ENCODE measurements around the gene HMOX2.
A peak's percentile ranks its signal among the peaks of the same experiment; 100 is the strongest.

HMOX2 gene, protein sequence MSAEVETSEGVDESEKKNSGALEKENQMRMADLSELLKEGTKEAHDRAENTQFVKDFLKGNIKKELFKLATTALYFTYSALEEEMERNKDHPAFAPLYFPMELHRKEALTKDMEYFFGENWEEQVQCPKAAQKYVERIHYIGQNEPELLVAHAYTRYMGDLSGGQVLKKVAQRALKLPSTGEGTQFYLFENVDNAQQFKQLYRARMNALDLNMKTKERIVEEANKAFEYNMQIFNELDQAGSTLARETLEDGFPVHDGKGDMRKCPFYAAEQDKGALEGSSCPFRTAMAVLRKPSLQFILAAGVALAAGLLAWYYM

DNA sequence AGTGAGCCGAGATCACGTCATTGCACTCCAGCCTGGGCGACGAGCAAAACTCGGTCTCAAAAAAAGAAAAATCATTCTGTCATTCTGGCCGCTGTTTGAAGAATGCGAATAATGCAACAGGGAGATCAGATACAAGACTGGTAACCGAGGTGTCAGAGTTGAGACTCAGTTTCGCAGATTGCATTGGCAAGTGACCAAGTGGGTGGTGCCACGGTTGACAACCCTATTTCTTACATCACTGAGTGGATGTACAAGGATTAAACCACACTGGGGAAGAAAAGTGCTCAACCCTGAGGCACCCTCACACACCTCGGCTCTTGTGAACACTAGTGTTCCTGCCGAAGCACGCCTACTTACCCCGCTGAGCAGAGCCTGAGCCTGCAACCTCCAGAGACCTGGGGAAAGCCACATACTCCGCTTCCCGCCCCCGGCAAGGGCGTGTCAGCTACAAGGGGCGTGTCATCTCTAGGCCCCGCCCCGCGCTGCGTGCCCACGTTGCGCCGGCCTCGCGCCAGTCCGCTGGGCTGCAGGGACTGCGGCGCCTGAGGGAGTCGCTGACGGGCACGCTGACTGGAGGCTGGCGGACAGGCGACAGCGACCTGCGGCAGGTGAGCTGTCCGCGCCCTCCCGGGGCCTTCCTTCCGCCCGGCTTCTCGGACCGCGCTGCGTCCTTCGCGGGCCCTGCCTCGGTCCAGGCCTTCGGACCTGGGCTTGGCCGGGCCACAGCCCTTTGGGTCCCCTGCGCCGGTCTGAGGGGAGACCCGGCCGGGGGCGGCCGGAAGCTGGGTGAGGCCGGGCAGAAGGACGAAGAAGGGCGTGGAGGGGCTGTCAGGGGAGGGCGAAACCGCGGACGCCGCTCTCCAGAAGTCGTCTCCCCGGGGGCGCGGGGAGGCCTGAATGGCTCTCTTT lies at the start of gene HMOX2:
Gene HMOX2 (plus strand): TSS at position 519 of the 909 bp plus-strand sequence. CDS start 29,127 bp downstream, outside the sequence.
- DNase-seq (ENCODE audit: low read depth in 3 of 3): peak; percentile 88 to 94 (median 91)

DNA sequence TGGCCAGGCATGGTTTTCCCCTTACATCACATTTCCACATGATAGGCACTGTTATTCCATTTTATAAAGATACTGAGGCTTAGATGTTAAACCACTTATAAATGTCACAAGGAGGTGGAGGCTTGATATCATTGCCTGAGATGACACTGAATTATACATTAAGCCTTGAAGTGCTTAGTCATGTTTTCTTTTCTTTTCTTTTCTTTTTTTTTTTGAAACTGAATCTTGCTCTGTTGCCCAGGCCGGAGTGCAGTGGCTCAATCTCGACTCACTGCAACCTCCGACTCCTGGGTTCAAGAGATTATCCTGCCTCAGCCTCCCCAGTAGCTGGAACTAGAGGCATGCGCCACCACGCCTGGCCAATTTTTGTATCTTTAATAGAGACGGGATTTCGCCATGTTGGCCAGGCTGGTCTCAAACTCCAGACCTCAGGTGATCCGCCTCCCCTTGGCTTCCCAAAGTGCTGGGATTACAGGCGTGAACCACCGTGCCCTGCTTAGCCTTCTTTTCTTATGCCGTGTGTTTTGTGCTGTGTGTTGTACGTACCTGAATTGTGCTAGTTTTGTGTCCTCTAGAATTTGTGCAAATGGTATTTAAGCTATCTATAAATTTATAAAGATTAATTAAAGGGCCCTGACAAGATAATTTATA lies 49.4 kb upstream of the HMOX2 start:
- DNase-seq (ENCODE audit: low read depth in 3 of 3): no peak

DNA sequence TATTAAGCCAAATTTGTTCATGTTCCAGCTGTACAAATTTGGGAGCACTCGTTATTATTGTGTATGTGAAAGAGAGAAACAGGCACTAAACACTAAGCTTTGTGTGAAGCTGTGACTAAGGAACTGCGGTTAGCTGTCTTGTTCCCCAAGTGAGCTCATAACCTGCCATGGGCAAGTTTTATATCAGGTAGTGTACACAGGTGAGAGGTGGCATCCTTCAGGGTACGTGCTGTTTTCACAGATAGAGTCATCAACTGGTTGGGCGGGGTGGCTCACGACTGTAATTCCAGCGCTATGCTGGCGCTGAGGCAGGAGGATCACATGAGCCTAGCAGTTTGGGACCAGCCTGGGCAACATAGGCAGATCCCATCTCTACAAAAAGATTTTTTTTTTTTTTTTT lies 47.7 kb upstream of the HMOX2 start:
- no peak for DNase-seq (ENCODE audit: low read depth in 3 of 3)

DNA sequence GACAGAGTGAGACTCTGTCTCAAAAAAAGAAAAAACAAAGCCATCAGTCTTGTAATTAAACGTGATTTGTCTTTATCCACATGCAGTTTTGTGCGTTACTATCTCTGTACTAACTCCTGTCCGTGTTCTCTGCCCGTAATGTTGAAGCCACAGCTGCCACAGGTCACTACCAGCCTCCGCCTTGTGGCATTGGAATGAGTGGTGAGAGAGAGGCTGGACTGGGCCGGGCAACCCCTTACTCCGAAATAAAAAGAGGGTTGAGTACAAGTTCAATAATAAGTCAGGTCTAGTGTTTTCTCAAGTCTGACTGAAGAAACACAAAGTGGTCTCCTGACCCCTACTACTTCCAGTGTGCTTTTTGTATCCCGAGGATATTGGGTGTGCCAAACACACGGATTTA lies 45.2 kb upstream of the HMOX2 start:
- DNase-seq (ENCODE audit: low read depth in 3 of 3): no peak

DNA sequence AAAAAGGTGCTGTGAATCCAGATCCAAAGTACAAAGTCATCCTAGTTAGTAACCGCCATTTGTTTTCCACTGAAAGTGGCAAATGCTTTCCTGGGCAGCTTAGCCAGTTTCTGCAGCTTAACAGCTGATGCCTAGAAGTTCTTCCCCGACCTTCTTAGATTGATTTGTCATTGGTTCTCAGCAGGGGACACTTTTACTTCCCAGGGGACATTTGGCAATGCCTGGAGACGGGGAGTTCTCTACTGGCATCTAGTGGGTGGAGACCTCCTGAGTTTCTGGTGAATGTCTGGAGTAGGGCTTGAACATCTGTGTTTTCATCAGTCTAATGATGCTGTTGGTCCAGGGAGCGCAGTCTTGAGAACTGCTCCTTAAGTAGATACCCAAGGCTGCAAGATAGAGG lies 43.0 kb upstream of the HMOX2 start:
- DNase-seq (ENCODE audit: low read depth in 3 of 3): no peak

DNA sequence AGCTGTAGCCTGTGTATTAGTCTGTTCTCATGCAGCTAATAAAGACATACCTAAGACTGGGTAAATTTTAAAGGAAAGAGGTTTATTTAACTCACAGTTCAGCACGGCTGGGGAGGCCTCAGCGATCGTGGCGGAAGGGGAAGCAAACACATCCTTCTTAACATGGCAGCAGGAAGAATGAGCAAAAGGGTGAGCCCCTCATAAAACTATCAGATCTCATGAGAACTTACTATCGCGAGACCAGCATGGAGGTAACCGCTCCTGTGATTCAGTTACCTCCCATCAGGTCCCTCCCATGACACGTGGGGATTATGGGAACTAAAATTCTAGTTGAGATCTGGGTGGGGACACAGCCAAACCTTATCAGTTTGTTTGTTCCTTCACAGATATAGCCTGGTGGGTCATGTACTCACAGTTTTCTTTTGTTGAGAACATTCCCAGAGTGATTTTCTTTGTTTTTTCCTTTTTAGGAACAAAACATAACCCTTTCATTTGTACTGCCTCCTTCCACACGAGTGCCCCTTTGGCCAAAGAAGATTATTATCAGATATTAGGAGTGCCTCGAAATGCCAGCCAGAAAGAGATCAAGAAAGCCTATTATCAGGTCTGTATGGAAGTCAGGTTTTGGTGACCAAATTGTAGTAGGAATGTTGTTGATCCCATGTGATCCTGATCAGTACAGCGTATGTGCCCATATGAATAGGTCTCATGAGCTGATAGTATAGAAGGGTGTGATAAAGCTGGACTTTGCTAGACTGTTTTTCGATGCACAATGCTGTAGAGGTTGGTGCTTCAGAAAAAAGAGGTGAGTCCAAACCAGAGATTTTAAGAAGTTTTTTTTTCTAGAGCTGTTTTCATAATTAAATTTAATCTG lies 42.0 kb upstream of the HMOX2 start:
- no peak for DNase-seq (ENCODE audit: low read depth in 3 of 3)

DNA sequence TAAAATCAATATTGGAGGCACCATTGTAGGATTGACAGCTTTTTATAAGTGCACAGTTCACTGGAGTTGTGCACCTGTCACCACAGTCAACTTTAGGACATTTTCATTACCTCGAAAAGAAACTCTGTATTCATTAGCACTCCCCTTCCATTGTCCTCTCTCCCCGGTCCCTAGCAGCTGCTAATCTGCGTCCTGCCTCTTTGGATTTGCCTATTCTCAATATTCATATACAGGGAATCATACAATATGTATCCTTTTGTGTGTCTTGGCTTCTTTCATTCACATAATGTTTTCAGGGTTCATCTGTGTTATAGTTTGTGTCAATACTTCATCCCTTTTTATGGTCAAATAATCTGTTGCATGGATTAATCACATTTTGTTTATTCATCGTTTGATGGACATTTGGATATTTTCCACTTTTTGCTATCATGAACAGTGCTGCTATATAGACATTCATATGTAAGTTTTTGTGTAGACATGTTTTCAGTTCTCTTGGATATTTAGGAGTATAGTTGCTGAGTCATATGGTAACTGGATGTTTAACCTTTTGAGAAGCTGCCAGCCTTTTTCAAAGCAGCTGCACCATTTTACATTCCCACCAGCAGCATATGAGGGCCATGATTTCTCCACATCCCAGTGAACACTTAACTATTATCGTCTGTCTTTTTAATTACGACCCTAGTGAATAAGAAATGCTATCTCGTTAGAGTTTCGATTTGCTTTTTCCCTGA lies 40.7 kb upstream of the HMOX2 start:
- no peak for DNase-seq (ENCODE audit: low read depth in 3 of 3)

DNA sequence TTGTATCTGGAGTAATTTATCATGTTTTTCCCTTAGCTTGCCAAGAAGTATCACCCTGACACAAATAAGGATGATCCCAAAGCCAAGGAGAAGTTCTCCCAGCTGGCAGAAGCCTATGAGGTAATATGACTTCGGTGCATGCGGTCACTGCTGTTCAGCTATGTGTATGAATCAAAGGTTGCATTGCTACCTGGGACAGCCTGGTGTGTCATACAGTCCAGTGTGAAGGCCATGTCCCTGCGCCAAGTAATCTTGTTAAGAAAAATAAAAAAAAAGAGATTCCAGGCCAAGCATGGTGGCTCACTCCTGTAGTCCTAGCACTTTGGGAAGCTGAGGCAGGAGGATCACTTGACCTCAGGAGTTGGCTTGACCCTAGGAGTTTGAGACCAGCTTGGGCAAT lies 38.8 kb upstream of the HMOX2 start:
- no peak for DNase-seq (ENCODE audit: low read depth in 3 of 3)

DNA sequence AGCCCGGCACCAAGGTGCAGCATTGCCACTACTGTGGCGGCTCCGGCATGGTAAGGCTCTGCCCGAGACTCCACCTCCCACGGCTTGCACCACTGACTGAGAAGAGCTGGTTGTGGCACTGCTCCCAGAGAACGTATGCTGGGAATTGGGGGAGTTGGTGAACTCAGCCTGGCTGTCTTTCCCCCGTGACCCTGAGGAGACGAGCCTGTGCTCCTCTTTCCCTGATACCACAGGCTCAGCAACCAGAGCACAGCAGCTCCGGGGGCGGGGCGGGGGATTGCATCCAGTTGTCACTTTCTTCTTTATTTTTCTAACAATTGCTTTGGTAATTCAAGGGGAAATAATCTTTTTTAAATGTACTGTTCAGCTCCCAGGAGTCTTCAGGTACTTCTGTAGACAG lies 33.8 kb upstream of the HMOX2 start:
- DNase-seq (ENCODE audit: low read depth in 3 of 3): no peak

DNA sequence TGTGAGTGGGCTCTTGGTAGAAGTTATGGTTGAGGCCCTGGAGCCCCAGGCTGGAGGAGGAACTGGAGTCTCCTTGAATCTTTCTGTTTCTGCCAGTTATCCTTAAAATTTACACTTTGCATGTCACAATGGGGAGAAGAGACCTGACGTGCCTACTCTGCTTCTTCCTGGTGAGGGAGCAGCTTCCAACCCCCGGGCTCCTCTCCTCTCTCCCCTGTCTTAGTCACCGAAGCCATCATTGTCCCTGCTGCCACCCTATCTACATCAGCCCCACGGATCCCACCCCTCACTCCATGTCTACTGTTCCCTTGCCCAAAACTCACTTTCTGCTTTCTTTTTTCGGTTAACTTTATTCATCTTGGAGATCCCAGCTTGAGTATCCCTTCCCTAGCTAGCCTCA lies 32.9 kb upstream of the HMOX2 start:
- no peak for DNase-seq (ENCODE audit: low read depth in 3 of 3)

DNA sequence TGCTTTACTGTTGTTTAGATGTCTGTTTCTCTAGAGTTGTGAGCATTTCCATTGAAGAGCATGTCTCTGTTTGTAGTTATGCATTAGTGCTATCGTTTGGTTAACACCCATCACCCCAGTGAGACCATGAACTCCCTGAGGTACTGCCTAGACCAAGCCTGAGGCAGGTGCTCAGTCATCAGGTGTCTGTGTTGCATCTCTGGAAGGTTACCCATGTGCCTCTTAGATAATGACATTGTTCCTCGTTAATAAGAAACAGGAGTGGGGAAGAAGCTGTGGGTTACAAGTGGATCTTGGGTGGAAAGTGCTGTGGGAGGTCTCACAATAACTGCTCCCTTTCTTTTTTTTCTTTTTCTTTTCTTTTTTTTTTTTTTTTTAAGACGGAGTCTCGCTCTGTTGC lies 32.2 kb upstream of the HMOX2 start:
- no peak for DNase-seq (ENCODE audit: low read depth in 3 of 3)

DNA sequence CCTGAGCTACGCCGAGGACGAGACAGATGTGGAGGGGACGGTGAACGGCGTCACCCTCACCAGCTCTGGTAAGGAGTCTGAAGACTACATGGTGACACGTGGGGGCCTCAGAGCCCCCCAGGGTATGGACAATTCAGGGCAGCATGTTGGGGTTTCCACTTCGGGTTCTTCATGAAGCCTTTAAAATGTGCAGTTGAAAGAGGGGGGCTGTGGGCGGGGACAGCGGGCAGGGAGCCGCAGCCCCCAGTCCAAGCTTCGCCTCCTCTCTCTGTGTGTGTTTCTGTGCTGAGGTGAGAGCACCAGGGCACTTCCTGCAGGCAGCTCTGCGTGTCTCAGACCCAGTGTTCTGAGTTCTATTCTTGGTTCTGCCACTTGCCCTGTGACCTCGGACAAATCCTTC lies 25.8 kb upstream of the HMOX2 start:
- no peak for DNase-seq (ENCODE audit: low read depth in 3 of 3)

DNA sequence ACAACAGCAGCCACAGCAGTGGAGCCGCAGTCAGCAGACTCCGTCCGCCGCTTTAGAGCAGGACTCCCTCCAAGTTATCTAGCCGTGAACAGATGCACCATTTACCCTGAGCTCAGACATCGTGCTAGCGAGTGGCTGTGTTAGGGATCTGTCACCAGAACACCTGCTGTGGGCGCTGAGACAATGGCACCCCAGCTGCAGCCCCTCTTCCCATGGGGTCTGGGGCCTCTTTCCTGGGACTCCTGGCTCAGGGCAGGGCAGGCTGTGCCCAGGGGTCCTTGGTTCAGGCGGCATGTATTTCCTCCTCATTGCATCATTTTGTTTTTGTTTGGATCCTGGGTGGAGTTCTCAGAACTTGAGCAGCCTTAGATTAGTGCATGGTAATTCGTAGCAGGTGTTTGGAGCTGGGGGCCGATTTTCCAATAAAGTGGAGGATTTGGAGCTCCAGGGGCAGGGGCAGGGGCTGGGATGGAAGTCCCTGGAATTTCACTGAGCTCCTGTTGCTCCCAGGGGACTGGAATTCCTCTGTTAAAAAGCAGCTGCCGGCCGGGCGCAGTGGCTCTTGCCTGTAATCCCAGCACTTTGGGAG lies 25.2 kb upstream of the HMOX2 start:
- DNase-seq (ENCODE audit: low read depth in 3 of 3): no peak

DNA sequence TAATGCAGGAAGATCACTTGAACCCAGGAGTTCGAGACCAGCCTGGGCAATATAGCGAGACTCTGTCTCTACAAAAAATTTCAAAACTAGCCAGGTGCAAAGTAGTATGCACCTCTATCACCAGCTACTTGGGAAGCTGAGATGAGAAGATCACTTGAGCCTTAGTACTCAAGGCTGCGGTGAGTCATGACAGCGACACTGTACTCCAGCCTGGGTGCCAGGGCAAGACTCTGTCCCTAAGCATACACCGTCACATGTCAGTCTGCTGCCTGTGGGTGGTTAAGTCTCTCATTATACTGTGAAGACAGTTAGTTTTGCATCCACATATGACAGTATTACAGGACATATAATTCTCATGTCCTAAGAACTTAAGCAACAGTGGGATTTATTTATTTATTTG lies 23.5 kb upstream of the HMOX2 start:
- no peak for DNase-seq (ENCODE audit: low read depth in 3 of 3)

DNA sequence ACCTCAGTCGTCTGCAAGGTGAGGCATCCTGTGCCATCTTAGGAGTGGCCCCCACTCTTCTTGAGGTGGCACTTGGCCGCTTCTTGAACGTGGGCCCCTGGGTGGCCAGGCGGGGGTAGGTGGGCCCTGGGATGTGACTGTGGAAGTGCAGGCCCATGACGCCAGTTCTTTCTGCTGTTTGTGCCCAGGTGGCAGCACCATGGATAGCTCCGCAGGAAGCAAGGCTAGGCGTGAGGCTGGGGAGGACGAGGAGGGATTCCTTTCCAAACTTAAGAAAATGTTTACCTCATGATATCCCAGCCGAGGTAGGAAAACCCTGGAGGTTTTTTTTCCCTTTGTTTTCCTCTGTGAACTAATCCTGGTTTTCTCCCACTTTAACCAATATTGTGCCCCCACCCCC lies 21.6 kb upstream of the HMOX2 start:
- no peak for DNase-seq (ENCODE audit: low read depth in 3 of 3)

DNA sequence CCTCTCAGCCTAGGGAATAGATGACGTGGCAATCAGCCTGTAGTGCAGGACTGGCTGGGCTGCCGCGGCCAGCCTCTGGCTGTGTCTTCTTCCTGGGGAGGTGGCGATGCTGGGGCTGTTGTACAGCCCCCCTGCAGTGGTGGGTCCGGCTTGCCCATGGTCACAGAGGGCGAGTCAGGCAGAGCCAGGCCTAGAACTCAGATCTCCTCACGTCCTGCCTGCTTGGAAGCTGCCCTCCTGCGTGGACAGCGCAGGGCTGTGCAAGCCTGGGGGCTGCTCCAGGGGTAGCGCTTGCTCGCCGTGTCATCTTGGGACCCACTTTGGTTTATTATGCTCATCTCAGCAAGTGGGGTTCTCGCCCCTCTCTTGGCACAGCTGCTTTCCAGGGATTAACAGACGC lies 21.1 kb upstream of the HMOX2 start:
- DNase-seq (ENCODE audit: low read depth in 3 of 3): no peak

DNA sequence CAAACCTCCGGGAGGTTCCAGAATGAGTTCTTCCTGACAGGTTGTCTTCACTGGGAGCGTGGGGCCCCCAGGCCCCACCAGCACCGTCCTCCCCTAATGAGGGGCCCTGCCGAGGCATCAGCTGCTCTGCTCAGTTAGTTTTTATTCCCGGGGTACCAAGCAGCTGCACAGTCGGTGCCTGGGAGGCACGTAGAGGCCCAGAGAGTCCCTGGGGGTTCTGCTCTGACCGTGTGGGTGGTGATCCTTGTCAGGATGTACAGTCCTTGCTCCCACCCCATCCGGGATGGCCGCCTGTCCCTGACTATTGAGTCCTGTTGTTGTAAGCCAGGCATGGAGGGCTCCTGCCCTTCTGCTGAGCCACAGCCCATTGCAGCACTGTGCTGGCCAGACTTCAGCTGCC lies 20.2 kb upstream of the HMOX2 start:
- DNase-seq (ENCODE audit: low read depth in 3 of 3): no peak

DNA sequence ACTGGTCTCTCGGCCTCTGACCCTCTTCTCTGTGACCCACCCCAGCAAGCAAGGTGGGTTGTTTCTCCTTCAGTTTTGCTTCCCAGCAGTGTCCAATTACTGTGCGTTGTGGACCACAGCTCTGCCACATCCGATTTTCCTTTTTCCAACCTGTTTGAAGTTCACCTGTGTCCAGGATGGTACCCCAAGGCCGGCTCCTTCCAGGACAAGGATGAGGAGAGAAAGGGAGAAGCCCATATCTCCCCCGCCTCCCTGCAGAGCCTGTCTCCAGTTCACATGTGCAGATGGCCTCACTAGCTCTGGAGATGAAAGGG lies 15.3 kb upstream of the HMOX2 start:
- DNase-seq (ENCODE audit: low read depth in 3 of 3): no peak

DNA sequence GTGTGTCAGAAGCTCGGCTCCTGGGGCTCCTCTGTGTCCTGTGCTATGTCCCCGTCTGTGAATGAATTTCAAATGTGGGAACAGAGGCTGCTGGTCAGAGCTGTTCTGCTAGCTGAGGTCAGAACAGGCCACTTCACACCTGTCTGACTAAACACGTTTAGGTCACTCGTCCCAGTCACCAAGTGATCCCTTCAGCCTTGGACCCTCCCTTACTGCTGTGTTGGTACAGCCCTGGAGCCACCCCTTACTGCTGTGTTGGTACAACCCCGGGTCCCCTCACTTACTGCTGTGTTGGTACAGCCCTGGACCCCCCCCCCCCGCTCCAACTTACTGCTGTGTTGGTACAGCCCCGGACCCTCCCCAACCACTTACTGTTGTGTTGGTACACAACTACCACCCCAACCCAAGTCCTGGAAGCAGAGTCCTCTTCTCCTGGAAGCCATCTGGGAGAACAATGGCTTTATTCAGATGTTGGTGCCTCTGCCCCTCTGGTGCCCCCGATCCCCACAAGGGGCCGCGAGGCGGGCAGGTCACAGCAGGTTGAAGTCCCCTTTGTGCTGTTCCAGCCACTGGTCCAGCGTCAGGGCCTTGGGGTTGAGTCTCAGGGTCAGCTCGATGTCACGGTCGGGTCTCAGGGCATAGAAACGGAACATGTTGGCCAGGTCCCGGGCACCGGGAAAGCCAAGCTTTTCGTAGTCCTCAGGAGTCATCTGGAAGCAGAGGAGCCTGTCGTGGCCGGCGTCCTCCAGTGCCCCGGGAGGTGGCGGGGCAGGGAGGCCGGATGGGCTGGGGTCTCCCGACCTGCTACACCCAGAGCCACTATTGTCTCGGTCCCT lies 14.7 kb upstream of the HMOX2 start:
- DNase-seq (ENCODE audit: low read depth in 3 of 3): no peak
